Activated CD4-positive, alpha-beta T cell treated with anti-CD3 and anti-CD28 coated beads, Interleukin-2, amount 10 ng/mL, durations not matched to agents 7 days and 5 days (primary cell): ENCODE results near the gene ACADVL. TPM values are rescaled to one million over a fixed set of nuclear protein-coding genes. Genes with fewer than 3 reads are reported as not detected.
"Not testable (repeated sequence)": the region's sequence is repeated elsewhere in the genome, so short reads cannot be mapped to it uniquely, and the experiment has no call there.

ENCODE experiments used
- CTCF ChIA-PET: fragments of 350-600 bp; sonication (Branson Sonifier 250); formaldehyde crosslinking; loops from one replicate; lab custom pipeline; 2021; ENCODE audit warnings: antibody characterized with exemption; lab: Charles Lee
- POLR2A ChIA-PET: fragments of 350-600 bp; sonication (Branson Sonifier 250); formaldehyde crosslinking; loops from one replicate; lab custom pipeline; 2021; ENCODE audit warnings: antibody characterized with exemption; lab: Charles Lee
- DNase-seq: peaks from one replicate; pipeline ENCODE4 v3.0.0-alpha.2; 2020
- H3K27ac Mint-ChIP-seq: one replicate; pipeline ENCODE4 v1.8.0; 2021; ENCODE audit warnings: mild to moderate bottlenecking, moderate library complexity, mixed read lengths
- H3K27me3 Mint-ChIP-seq: one replicate; pipeline ENCODE4 v1.8.0; 2021; ENCODE audit warnings: mixed read lengths
- H3K36me3 Mint-ChIP-seq: one replicate; pipeline ENCODE4 v1.8.0; 2021; ENCODE audit warnings: low read depth, mixed read lengths
- H3K4me1 Mint-ChIP-seq: one replicate; pipeline ENCODE4 v1.8.0; 2021; ENCODE audit warnings: mixed read lengths
- H3K4me3 Mint-ChIP-seq: one replicate; pipeline ENCODE4 v1.8.0; 2021; ENCODE audit warnings: mild to moderate bottlenecking, moderate library complexity, mixed read lengths
- H3K9me3 Mint-ChIP-seq: one replicate; pipeline ENCODE4 v1.8.0; 2021; ENCODE audit warnings: mixed read lengths
- total RNA-seq, 2 experiments: library from RNA; stranded (reverse); gene quantifications; one replicate each; pipeline ENCODE4 v1.2.3, GENCODE V29; 2021

Gene ACADVL
- total RNA-seq, 2 experiments from 2014 or later: 338 to 370 TPM

DNA sequence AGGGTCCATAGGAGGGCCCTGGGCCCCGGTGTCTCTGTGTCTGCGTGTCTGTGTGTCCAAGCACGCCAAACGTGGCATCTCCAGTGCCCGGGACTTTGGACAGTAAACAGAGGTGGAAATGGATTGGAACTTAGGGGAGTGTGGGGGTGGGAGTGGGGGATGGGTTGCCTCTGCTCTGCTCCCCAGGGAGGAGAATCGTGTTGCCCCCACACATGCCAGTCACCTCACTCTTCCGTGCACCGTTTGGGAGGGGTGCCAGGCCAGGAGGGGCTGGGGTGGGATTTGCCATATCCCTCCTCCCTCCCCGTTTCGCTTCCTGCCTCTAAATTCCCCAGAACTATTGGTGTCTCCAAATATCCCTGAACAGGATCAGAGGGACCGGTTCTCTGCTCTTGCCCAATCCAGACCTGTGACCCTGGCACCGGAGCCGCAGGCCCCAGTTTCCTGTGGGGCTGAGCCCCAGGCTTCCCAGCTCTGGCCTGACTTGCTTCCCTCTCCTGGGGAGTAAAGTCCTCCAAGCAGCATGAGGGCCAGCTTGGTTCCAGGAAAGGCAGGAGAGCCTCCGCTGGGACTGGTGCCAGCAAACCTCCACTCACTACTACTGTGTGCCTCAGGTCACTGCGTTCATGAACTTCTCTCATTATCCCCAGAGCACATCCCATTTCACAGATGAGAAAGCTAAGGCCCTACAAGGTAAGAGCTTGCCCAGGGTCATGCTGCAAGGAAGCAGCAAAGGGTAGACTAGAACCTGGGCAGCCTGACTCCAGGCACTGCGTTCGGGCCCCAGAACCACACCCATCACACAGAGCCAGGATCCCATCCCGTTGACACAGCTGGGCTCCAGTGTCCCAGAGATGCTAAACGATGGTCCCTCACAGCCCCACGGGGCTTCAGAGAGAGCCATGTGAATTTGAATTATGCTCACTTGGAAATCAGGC is 40.2 kb upstream of the ACADVL start, which contains the start of gene ASGR1:
Gene ASGR1 (minus strand): TSS at position 54 of the 938 bp plus-strand sequence. CDS start 807 bp downstream, outside the sequence.
- POLR2A ChIA-PET: no interaction called here
- no peaks in the 10 kb centered on the region for H3K36me3 Mint-ChIP-seq
- CTCF ChIA-PET: interaction anchor here (0.6 to 2.6 kb wide), 3 partner anchors 117 to 193 kb away, joined by 3 to 13 read pairs (median 3); no protein-coding TSS in a partner anchor

DNA sequence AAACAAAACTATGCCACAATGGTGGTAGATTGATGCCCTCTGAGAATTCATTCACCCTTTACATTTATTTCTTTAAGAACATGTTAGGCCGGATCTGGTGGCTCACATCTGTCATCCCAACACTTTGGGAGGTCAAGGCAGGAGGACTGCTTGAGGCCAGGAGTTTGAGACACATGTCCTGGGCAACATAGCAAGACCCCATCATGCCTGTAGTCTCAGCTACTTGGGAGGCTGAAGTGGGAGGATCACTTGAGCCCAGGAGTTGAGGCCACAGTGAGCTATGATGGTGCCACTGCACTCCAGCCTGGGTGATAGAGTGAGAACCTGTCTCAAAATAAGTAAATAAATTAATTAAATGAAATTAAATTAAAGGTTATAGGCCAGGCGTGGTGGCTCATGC is 37.6 kb upstream of the ACADVL start:
- H3K27ac Mint-ChIP-seq, DNase-seq, H3K9me3 Mint-ChIP-seq, H3K4me3 Mint-ChIP-seq, H3K36me3 Mint-ChIP-seq, POLR2A ChIA-PET: not testable (repeated sequence)
- H3K27me3 Mint-ChIP-seq: peaks cover 13% of the 10 kb centered on the region
- CTCF ChIA-PET: interaction anchor here (0.6 to 1.1 kb wide), 3 partner anchors 34 to 606 kb away, joined by 3 read pairs; no protein-coding TSS in a partner anchor
- H3K4me1 Mint-ChIP-seq: peaks cover 17% of the 10 kb centered on the region

More for the DNA sequence above, 40.2 kb upstream of the ACADVL start, which contains the start of gene ASGR1:
- Mint-ChIP-seq H3K4me3 (no peak within 1 kb of the TSS), H3K27me3 (peaks cover 13% of the 10 kb centered on the region), H3K4me1 (peaks cover 13% of the 10 kb centered on the region), H3K9me3 (no peaks in the 10 kb centered on the region), H3K27ac (no peak within 1 kb of the TSS)
- DNase-seq: no peak

DNA sequence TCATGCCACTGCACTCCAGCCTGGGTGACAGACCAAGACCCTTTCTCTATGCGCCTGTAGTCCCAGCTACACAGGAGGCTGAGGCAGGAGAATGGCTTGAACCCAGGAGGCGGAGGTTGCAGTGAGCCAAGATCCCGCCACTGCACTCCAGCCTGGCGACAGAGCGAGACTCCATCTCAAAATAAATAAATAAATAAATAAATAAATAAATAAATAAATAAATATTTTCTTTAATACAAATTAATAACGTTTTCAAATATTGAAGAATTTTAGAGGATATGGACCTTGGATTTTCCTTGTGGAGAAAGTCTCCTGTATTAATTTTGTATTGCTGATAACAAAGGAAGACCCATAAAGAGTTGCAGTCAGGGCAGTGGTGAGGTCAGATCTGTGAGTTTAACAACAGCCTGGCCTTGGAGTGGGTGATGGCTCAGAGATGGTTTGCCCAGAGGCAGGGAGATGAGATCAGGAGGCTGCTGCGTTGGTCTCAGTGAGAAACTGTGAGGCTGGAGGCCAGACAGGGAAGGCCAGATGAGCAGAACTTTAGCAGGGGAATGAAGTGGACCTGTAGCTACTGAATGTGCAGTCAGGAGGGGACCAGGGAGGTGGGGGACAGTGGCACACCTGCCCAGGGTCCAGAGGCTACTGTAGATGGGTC is 36.2 kb upstream of the ACADVL start:
- Mint-ChIP-seq H3K27ac (no peak overlapping the region), H3K36me3 (no peaks in the 10 kb centered on the region), H3K27me3 (peaks cover 2% of the 10 kb centered on the region), H3K9me3 (no peaks in the 10 kb centered on the region), H3K4me3 (no peak overlapping the region), H3K4me1 (peaks cover 4% of the 10 kb centered on the region)
- ChIA-PET CTCF (no interaction called here), POLR2A (interaction anchor here (0.6 kb wide), 1 partner anchor 19 kb away, joined by 5 read pairs; no protein-coding TSS in a partner anchor)
- DNase-seq: no peak

DNA sequence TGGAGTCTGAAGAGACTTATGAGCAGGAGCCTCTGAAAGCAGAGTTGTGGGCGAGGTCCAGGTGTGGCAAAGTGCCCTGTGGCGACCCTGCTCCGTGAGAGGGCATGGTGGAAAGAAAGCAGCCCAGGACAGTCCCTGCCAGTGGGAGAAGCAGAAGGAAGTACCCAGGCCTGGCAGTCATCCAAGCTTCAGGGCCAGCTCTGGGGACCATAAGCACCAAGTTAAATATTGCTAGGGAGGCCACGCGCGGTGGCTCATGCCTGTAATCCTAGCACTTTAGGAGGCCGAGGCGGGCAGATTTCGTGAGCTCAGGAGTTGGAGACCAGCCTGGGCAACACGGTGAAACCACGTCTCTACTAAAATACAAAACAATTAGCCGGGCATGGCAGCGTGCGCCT is 35.6 kb upstream of the ACADVL start:
- Mint-ChIP-seq H3K36me3 (no peaks in the 10 kb centered on the region), H3K9me3 (no peaks in the 10 kb centered on the region), H3K4me3 (no peak overlapping the region), H3K4me1 (peaks cover 4% of the 10 kb centered on the region), H3K27me3 (peaks cover under 1% of the 10 kb centered on the region), H3K27ac (no peak overlapping the region)
- DNase-seq: no peak
- ChIA-PET POLR2A (no interaction called here), CTCF (no interaction called here)

DNA sequence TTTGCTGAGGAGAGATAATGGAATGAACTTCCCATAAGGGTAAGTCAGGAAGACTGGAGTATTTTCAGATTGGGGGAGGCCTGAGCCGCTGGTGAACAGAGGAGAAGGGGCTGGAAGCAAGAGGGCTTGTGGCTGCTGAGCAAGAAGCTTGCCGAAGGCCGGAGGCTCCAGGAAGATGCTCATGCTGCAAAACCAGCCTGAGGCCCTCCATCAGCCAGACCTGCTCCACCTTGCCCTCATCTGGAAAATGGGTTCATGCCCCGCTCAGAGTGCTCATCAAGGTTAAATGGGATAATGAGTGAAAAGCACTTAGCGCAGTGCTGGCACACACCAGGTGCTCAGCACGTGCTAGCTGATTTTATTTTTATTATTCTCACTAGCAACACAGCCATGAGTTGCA is 35.1 kb upstream of the ACADVL start:
- H3K4me3 Mint-ChIP-seq: no peak overlapping the region
- H3K27me3 Mint-ChIP-seq: no peaks in the 10 kb centered on the region
- no peak overlapping the region for H3K27ac Mint-ChIP-seq
- CTCF ChIA-PET: interaction anchor here (1.0 to 1.2 kb wide), 2 partner anchors 11 to 132 kb away, joined by 3 to 4 read pairs; no protein-coding TSS in a partner anchor
- DNase-seq: no peak
- peaks cover 4% of the 10 kb centered on the region for H3K4me1 Mint-ChIP-seq
- POLR2A ChIA-PET: no interaction called here
- H3K36me3 Mint-ChIP-seq: no peaks in the 10 kb centered on the region
- H3K9me3 Mint-ChIP-seq: no peaks in the 10 kb centered on the region

DNA sequence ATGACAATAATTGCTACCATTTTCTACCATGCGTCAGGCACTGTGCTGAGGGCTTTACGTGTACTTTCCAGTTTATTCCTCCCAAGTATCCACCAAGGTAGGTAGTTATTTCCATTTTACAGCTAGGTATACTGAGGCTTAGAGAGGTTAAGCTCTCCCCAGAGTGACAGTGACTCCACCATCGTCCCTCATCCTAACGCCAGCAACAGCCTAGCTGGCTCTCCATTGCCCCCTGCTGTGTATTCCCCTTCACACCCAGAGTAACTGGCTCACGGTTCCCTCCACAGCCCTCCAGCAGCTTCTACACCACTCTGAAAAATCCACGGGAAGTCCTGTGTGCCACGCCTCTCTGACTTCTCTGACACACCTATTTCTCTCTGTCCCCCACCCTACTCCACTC is 33.5 kb upstream of the ACADVL start:
- Mint-ChIP-seq H3K4me1 (peaks cover 4% of the 10 kb centered on the region), H3K27ac (no peak overlapping the region), H3K36me3 (no peaks in the 10 kb centered on the region), H3K4me3 (no peak overlapping the region), H3K27me3 (no peaks in the 10 kb centered on the region), H3K9me3 (no peaks in the 10 kb centered on the region)
- CTCF ChIA-PET: interaction anchor here (0.6 kb wide), 1 partner anchor 155 kb away, joined by 3 read pairs; no protein-coding TSS in a partner anchor
- DNase-seq: no peak
- POLR2A ChIA-PET: no interaction called here

DNA sequence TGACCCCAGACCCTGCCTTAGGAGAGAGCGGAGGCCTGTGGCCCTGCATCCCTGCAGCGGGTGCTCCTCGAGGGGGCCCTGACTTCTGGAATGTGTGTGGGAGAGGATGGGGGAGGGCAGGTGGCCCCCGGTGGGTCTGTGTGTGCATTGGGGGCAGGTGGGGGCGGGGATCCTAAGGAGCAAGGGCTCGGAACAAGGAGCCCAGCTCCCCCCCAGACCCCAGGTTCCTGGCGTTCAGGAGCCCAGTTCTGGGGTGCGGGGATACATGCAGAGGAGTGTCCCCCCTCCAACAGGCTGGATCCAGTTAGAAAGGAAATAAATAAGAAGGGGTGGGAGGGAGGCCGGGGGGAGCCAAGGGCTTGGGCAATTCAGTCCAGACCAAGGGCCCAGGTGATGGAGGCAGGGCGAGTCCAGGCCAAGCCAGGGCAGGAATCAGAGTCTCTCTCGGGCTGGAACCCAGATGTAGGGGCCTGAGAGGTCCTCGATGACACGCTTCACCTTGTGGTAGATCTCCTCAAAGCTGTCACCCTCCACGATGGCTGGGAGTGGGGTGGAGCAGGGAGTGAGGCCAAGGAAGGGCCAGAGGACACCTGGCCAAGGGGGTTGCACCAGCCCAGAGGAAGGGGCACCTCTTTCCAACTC is 29.3 kb upstream of the ACADVL start:
- Mint-ChIP-seq H3K4me1 (peaks cover 4% of the 10 kb centered on the region), H3K27me3 (no peaks in the 10 kb centered on the region), H3K4me3 (no peak overlapping the region), H3K9me3 (no peaks in the 10 kb centered on the region), H3K27ac (no peak overlapping the region), H3K36me3 (no peaks in the 10 kb centered on the region)
- ChIA-PET POLR2A (no interaction called here), CTCF (interaction anchor here (0.6 kb wide), 1 partner anchor 182 kb away, joined by 5 read pairs; no protein-coding TSS in a partner anchor)
- DNase-seq: no peak

DNA sequence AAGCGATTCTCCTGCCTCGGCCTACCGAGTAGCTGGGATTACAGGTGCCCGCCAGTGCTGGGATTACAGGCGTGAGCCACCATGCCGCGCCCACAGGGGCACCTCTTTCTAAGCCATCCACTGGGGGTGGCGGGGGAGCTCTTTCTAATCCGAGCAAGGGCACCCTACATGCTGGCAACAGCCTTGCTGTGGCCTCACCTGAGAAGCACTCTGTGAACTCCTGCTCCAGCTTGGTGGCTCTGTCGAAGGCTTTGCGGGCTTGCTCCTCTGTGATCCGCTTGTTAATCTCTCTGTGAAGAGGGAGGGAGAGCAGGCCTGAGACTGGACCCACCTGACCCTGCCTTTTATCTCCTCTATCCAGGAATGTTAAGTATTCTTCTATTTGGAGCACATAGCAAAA is 28.7 kb upstream of the ACADVL start:
- ChIA-PET CTCF (no interaction called here), POLR2A (no interaction called here)
- Mint-ChIP-seq H3K9me3 (no peaks in the 10 kb centered on the region), H3K4me3 (no peak overlapping the region), H3K36me3 (no peaks in the 10 kb centered on the region), H3K27me3 (no peaks in the 10 kb centered on the region), H3K27ac (no peak overlapping the region), H3K4me1 (peaks cover 4% of the 10 kb centered on the region)
- no peak for DNase-seq

DNA sequence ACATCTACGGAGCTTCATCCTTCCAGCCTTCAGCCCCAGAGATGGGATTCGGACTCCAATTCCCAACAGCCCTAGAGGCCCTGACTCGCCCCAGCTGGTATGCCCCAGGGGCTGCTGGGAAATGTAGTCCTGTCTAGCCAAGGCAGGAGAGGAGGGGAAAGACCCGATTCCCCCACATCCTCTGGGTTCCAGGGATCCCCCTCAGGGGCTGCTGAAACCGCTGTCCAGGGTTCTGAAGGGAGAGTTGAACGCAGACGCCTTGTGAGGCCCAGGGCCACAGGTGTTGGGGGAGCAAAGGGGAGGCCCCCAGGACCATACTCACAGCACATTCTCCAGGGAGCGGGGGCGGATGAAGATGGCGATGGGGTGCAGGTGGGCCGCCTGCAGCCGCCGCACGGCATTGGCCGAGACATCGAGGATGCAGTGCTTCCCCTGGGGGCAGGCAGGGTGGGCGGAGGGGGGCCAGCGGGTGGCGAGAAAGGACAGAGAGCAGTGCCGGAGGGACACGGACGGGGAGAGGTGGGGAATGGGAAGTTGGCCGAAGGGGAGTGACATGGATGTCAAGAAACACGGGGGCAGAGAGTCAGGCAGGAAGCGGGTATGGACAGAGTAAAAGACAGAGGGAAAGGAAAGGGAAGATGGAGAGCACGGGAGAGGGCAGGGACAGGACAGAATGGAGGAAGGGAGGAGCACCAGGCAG is 28.0 kb upstream of the ACADVL start:
- Mint-ChIP-seq H3K27ac (no peak overlapping the region), H3K9me3 (no peaks in the 10 kb centered on the region), H3K4me3 (no peak overlapping the region), H3K4me1 (no peaks in the 10 kb centered on the region), H3K27me3 (no peaks in the 10 kb centered on the region), H3K36me3 (no peaks in the 10 kb centered on the region)
- POLR2A ChIA-PET: no interaction called here
- DNase-seq: peak; percentile 35
- CTCF ChIA-PET: no interaction called here

DNA sequence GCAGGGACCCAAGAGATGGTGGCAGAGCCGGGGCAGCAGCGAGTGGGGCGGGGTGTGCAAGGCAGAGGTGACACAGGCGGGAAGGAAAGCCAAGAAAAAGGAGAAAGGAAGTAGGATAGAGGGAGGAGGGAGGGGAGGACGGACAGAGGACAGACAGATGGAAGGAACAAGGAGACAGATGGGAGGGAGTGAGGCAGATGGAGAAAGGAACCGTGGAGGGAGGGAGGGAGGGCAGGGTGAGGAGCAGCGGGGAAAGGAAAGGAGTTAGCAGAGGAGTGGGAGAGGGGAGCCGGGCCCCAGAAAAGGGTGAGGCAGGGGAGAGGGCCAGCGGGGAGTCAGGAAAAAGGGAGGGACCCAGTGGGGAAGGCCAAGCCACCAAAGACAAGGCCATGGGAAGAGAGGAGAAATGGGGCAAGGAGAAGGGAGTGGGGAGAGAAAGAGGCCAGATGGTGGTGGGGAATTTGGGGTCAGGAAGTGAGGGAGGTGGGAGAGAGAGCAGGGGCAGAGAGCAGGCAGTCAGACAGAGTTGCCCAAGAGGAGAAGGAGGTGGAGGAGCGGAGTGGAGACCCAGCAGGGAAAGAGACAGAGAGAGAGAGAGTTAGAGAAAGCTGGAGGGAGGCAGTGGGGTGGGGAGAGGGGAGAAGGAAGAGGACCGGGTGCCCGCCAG is 27.3 kb upstream of the ACADVL start:
- H3K9me3 Mint-ChIP-seq: no peaks in the 10 kb centered on the region
- H3K27me3 Mint-ChIP-seq: no peaks in the 10 kb centered on the region
- no peak overlapping the region for H3K4me3 Mint-ChIP-seq
- ChIA-PET POLR2A (no interaction called here), CTCF (no interaction called here)
- no peak overlapping the region for H3K27ac Mint-ChIP-seq
- no peak for DNase-seq
- H3K36me3 Mint-ChIP-seq: no peaks in the 10 kb centered on the region
- H3K4me1 Mint-ChIP-seq: no peaks in the 10 kb centered on the region

DNA sequence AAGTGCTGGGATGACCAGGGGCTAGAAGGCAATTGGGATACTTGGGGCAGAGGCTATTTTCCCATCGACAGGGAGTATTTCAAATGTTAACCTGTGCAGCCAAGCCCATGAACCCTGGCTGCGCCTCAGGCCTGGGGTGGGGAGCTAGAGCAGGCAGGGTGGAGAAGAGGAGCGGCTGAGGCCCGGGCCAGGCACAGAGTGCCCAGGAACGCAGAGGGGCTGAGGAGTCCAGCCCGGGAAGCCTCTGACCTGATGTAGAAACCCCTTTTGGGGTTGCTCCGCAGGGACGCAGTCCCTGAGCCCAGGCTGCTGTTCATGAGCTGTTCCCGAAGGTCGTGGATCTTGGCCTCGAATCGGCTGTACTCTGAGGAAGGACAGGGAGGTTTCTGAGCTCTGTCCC is 23.8 kb upstream of the ACADVL start:
- CTCF ChIA-PET: interaction anchor here (0.7 to 0.9 kb wide), 3 partner anchors 11 to 64 kb away, joined by 3 read pairs; no protein-coding TSS in a partner anchor
- POLR2A ChIA-PET: no interaction called here
- DNase-seq: no peak
- Mint-ChIP-seq H3K36me3 (no peaks in the 10 kb centered on the region), H3K27me3 (no peaks in the 10 kb centered on the region), H3K9me3 (no peaks in the 10 kb centered on the region), H3K27ac (no peak overlapping the region), H3K4me1 (no peaks in the 10 kb centered on the region), H3K4me3 (no peak overlapping the region)
